Endothelial cell of umbilical vein (primary cell): ENCODE data around the gene HOXD8. TPM values are rescaled to one million over a fixed set of nuclear protein-coding genes. Genes with fewer than 3 reads are reported as not detected.

Source experiments
- BruUV-seq: library from RNA; stranded (reverse); fragments of 400-500 nt; replicated peaks from 2 replicates; lab custom pipeline; 2021; lab: Mats Ljungman, UMichigan
- CTCF ChIA-PET: fragments of 300-600, 350-600 bp; sonication (Branson Sonifier 250); formaldehyde crosslinking; loops from one replicate; lab custom pipeline; 2021; ENCODE audit warnings: antibody characterized with exemption, inconsistent platforms; lab: Charles Lee
- POLR2A ChIA-PET: fragments of 300-600, 350-600 bp; sonication (Branson Sonifier 250); formaldehyde crosslinking; loops from one replicate; lab custom pipeline; 2021; ENCODE audit warnings: antibody characterized with exemption, inconsistent platforms; lab: Charles Lee
- DNase-seq: peaks from one replicate; pipeline ENCODE4 v3.0.0-alpha.2; 2011; ENCODE audit warnings: low read depth, low spot score
- FAIRE-seq: peaks from 2 replicates; lab custom pipeline; 2011; peaks lifted over from hg19 to GRCh38; lab: Jason Lieb, UNC
- H2AFZ ChIP-seq: 2 replicates; pipeline ENCODE4 v1.6.0; 2012; ENCODE audit warnings: low read depth, low read length, control low read depth, inconsistent platforms
- H3K27ac ChIP-seq: 2 replicates; pipeline ENCODE4 v1.5.1; 2011; ENCODE audit warnings: low read depth, mild to moderate bottlenecking, control low read depth, low read length, moderate library complexity; ENCODE audit not compliant: insufficient read depth
- H3K27me3 ChIP-seq, 2 experiments: 2 replicates each; pipeline versions ENCODE4 v1.6.0 to v1.6.1; 2011; ENCODE audit warnings: low read length in 2 of 2, mixed read lengths in 1 of 2; ENCODE audit not compliant: control insufficient read depth in 2 of 2, insufficient read depth in 2 of 2
- H3K36me3 ChIP-seq, 2 experiments: 2 replicates in 1 of 2; 3 replicates in 1 of 2; pipeline ENCODE4 v1.5.1; 2011; ENCODE audit warnings: low read length in 2 of 2, mild to moderate bottlenecking in 1 of 2, moderate library complexity in 1 of 2; ENCODE audit not compliant: control insufficient read depth in 2 of 2, insufficient read depth in 2 of 2; ENCODE audit errors: extremely low read depth in 1 of 2
- H3K4me1 ChIP-seq: 3 replicates; pipeline ENCODE4 v1.5.1; 2011; ENCODE audit warnings: mild to moderate bottlenecking, low read length; ENCODE audit not compliant: control insufficient read depth, insufficient read depth; ENCODE audit errors: extremely low read depth
- H3K4me2 ChIP-seq: 2 replicates; pipeline ENCODE4 v1.6.1; 2011; ENCODE audit warnings: low read length, control low read depth, mixed read lengths; ENCODE audit not compliant: insufficient read depth
- H3K4me3 ChIP-seq, 3 experiments: fragments of 200-600 bp in 1 of 3; sonication (generic), shearing (Covaris generic) in 1 of 3; replicated peaks in 1 of 3; 2 replicates each; pipeline ENCODE4 v1.5.1; 2011 to 2016; ENCODE audit warnings: control low read depth in 3 of 3, low read length in 3 of 3, mild to moderate bottlenecking in 2 of 3, inconsistent platforms in 1 of 3, low read depth in 1 of 3, moderate library complexity in 1 of 3; ENCODE audit not compliant: insufficient read depth in 1 of 3
- H3K79me2 ChIP-seq: 2 replicates; pipeline ENCODE4 v1.6.0; 2012; ENCODE audit warnings: low read length, inconsistent platforms; ENCODE audit not compliant: control insufficient read depth, insufficient read depth
- H3K9ac ChIP-seq: replicated peaks from 2 replicates; pipeline ENCODE3; 2011; ENCODE audit warnings: low read length, control low read depth; ENCODE audit not compliant: insufficient read depth; ENCODE audit errors: extremely low read depth
- H3K9me1 ChIP-seq: replicated peaks from 3 replicates; pipeline ENCODE4 v1.6.0; 2011; ENCODE audit warnings: mild to moderate bottlenecking, low read length; ENCODE audit not compliant: control insufficient read depth, insufficient read depth; ENCODE audit errors: extremely low read depth
- H3K9me3 ChIP-seq: replicated peaks from 2 replicates; pipeline ENCODE4 v1.5.1; 2012; ENCODE audit warnings: low read length, inconsistent platforms; ENCODE audit not compliant: control insufficient read depth, insufficient read depth
- H4K20me1 ChIP-seq: replicated peaks from 2 replicates; pipeline ENCODE3; 2011; ENCODE audit warnings: mild to moderate bottlenecking, low read length; ENCODE audit not compliant: control insufficient read depth, insufficient read depth; ENCODE audit errors: extremely low read depth
- EZH2 ChIP-seq: IDR thresholded peaks from 2 replicates; pipeline ENCODE4 v1.6.1; 2012; ENCODE audit warnings: borderline replicate concordance, low read depth, mild to moderate bottlenecking, moderate library complexity, low read length, inconsistent platforms; ENCODE audit not compliant: severe bottlenecking
- FOS ChIP-seq: IDR thresholded peaks from 2 replicates; pipeline ENCODE4 v1.6.1; 2011; ENCODE audit warnings: mild to moderate bottlenecking, low read length, moderate library complexity, borderline replicate concordance; ENCODE audit not compliant: insufficient read depth
- GATA2 ChIP-seq: IDR thresholded peaks from 2 replicates; pipeline ENCODE4 v1.7.0; 2011; ENCODE audit warnings: low read depth, mild to moderate bottlenecking, moderate library complexity, mixed read lengths, low read length; ENCODE audit not compliant: insufficient read length, insufficient read depth
- JUN ChIP-seq: IDR thresholded peaks from 2 replicates; pipeline ENCODE4 v1.6.1; 2011; ENCODE audit warnings: borderline replicate concordance, low read depth; ENCODE audit not compliant: insufficient read length, insufficient read depth
- MYC ChIP-seq: IDR thresholded peaks from one replicate; pipeline ENCODE4 v1.6.1; 2011; ENCODE audit warnings: mild to moderate bottlenecking, low read depth, low read length
- POLR2A ChIP-seq: IDR thresholded peaks from 2 replicates; pipeline ENCODE4 v1.6.1; 2012; ENCODE audit warnings: low read depth, mild to moderate bottlenecking, control low read depth, low read length
- POLR2AphosphoS5 ChIP-seq: IDR thresholded peaks from 2 replicates; pipeline ENCODE4 v1.6.1; 2012; ENCODE audit warnings: low read depth, mild to moderate bottlenecking, control low read depth, low read length, moderate library complexity; ENCODE audit not compliant: insufficient read depth
- dilution Hi-C: fragments of 300-500 bp; cut with MboI; formaldehyde crosslinking; loops from one replicate; pipeline ENCODE4 v1.15.0; 2019; ENCODE audit warnings: low sequenced_read_pairs; ENCODE audit not compliant: extremely low pct_ligation_motif_present
- intact Hi-C: fragments of 100-400 bp; cut with micrococcal nuclease; formaldehyde crosslinking; loops from one replicate; pipeline ENCODE4 v1.10.0; 2022
- polyA plus RNA-seq, 4 experiments: library from polyadenylated mRNA; depleted of rRNA in 3 of 4; stranded (reverse) in 3 of 4; unstranded in 1 of 4; fragments of >200 nt; gene quantifications; 2 replicates each; pipeline versions ENCODE4 v1.2.1 to v1.2.3, GENCODE V29; 2011 to 2012; ENCODE audit warnings: missing spikeins in 1 of 4
- total RNA-seq: library from RNA; stranded (reverse); gene quantifications from 2 replicates; pipeline ENCODE4 v1.2.3, GENCODE V29; 2021
- TF ChIP-seq, protein P1 (sequence below): IDR thresholded peaks from 2 replicates; pipeline ENCODE4 v1.6.1; 2011; ENCODE audit not compliant: insufficient read depth, insufficient read length
- TF ChIP-seq, protein P2 (sequence below), 2 donors: IDR thresholded peaks; 1 replicate in 1 of 2; 2 replicates in 1 of 2; pipeline ENCODE4 v1.5.1; 2011; ENCODE audit warnings: low read length in 2 of 2, mild to moderate bottlenecking in 2 of 2, moderate library complexity in 2 of 2, control low read depth in 1 of 2, inconsistent platforms in 1 of 2, low read depth in 1 of 2; ENCODE audit not compliant: insufficient read depth in 1 of 2; ENCODE audit errors: extremely low read depth in 1 of 2

The HOXD8 gene
- total and polyA plus RNA-seq, 2 donors (not counting 3 experiments of a cell fraction or from before 2014, with no cell fraction given), result 6.4 to 15.6 TPM

DNA sequence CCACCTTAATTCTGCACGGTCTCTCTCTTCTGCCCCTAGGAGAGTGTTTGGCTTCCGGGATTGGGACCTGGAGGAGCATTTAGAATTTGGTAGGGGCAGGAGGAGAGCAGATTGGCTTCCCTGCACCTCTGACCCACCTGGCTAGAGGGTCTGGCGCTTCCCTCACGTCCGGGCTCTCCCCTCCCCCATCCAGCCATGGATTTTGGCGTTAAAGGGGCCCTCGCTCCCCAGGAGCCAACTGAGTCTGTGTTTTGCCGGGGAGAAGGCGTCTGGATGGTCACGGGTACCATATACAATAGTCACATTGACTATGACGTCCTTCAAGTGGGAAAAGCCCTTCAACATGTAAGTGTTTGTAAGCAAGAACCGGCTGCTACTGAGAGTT is 34.2 kb downstream of the HOXD8 start:
- DNase-seq (no peak), FAIRE-seq (no peak)
- Histone ChIP-seq H3K79me2 (no peaks in the 10 kb centered on the region), H3K4me2 (no peak overlapping the region), H3K4me1 (peaks cover 3% of the 10 kb centered on the region), H3K9me3 (no peaks in the 10 kb centered on the region), H3K27ac (no peak overlapping the region), H3K9ac (no peak overlapping the region), H3K9me1 (no peaks in the 10 kb centered on the region), H3K4me3 (no peak overlapping the region), H3K27me3 (peaks cover 5 to 15% of the 10 kb centered on the region in 2 experiments), H2AFZ (no peak overlapping the region), H4K20me1 (no peaks in the 10 kb centered on the region), H3K36me3 (no peaks in the 10 kb centered on the region)
- dilution Hi-C loops (no loop called here), intact Hi-C loops (no loop called here)
- BruUV-seq, result no TSS peak
- TF ChIP-seq, protein P1, sequence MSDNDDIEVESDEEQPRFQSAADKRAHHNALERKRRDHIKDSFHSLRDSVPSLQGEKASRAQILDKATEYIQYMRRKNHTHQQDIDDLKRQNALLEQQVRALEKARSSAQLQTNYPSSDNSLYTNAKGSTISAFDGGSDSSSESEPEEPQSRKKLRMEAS, result no peak
- no peak for TF ChIP-seq POLR2A
- TF ChIP-seq EZH2, result no peak
- TF ChIP-seq JUN, result no peak
- no peak for TF ChIP-seq FOS
- no peak for TF ChIP-seq POLR2AphosphoS5
- no peak for TF ChIP-seq MYC
- TF ChIP-seq GATA2, result no peak
- TF ChIP-seq, protein P2, sequence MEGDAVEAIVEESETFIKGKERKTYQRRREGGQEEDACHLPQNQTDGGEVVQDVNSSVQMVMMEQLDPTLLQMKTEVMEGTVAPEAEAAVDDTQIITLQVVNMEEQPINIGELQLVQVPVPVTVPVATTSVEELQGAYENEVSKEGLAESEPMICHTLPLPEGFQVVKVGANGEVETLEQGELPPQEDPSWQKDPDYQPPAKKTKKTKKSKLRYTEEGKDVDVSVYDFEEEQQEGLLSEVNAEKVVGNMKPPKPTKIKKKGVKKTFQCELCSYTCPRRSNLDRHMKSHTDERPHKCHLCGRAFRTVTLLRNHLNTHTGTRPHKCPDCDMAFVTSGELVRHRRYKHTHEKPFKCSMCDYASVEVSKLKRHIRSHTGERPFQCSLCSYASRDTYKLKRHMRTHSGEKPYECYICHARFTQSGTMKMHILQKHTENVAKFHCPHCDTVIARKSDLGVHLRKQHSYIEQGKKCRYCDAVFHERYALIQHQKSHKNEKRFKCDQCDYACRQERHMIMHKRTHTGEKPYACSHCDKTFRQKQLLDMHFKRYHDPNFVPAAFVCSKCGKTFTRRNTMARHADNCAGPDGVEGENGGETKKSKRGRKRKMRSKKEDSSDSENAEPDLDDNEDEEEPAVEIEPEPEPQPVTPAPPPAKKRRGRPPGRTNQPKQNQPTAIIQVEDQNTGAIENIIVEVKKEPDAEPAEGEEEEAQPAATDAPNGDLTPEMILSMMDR (IDR thresholded peaks at IDR 0.05; ENCODE audit: extremely low read depth in 1 of 2, insufficient read depth in 1 of 2, low read depth in 1 of 2, low read length in 2 of 2), result no peak
- POLR2A ChIA-PET, result no interaction called here
- CTCF ChIA-PET, result no interaction called here
